GM12892 (cell line): ENCODE data around the gene CCDC97.

Experiments
- POLR2A ChIP-seq: IDR thresholded peaks from 2 replicates; pipeline ENCODE4 v1.6.1; 2011; ENCODE audit warnings: low read depth, low read length, control low read depth
- POLR2AphosphoS5 ChIP-seq: IDR thresholded peaks from 2 replicates; pipeline ENCODE4 v1.6.1; 2011; ENCODE audit warnings: low read depth, low read length, control low read depth

GRCh38 chr19:41307090-41307875 is 2.7 kb upstream of the CCDC97 start:
- no peak for TF ChIP-seq POLR2AphosphoS5
- no peak for TF ChIP-seq POLR2A
